B cell (primary cell): Measurements from ENCODE around the gene ALG6. TPM values are rescaled to one million over a fixed set of nuclear protein-coding genes. Genes with fewer than 3 reads are reported as not detected.

Experiments used
- ATAC-seq: fragments of 200-7000 bp; cut with Tn5 transposase; one replicate; pipeline ENCODE4 v1.10.0; 2021; ENCODE audit warnings: low read depth, mild to moderate bottlenecking, moderate number of reproducible peaks, moderate library complexity
- CTCF ChIA-PET: fragments of 350-600 bp; sonication (Branson Sonifier 250); formaldehyde crosslinking; loops from one replicate; lab custom pipeline; 2021; ENCODE audit warnings: antibody characterized with exemption, inconsistent platforms; lab: Charles Lee
- POLR2A ChIA-PET: fragments of 350-600 bp; sonication (Branson Sonifier 250); formaldehyde crosslinking; loops from one replicate; lab custom pipeline; 2021; ENCODE audit warnings: antibody characterized with exemption; lab: Charles Lee
- DNase-seq: peaks from one replicate; pipeline ENCODE4 v3.0.0; 2013
- H2AFZ ChIP-seq: 2 replicates; pipeline ENCODE4 v1.6.1; 2012; ENCODE audit warnings: mild to moderate bottlenecking, low read depth, low read length; ENCODE audit not compliant: insufficient read depth, poor library complexity, severe bottlenecking
- H3K27ac ChIP-seq, 2 donors: 1 replicate in 1 of 2; 2 replicates in 1 of 2; pipeline ENCODE4 v1.5.1; 2012 to 2013; ENCODE audit warnings: low read length in 2 of 2, mild to moderate bottlenecking in 2 of 2, moderate library complexity in 1 of 2
- H3K27me3 ChIP-seq, 4 experiments: fragments of 200-600 bp in 1 of 4; sonication (generic) in 1 of 4; replicated peaks in 1 of 4; 1 replicate in 2 of 4; 2 replicates in 2 of 4; pipeline versions ENCODE4 v1.6.1 to v1.7.0; 2013 to 2016; ENCODE audit warnings: low read length in 3 of 4, mild to moderate bottlenecking in 2 of 4, mixed read lengths in 1 of 4, moderate library complexity in 1 of 4; ENCODE audit not compliant: insufficient read depth in 4 of 4, control insufficient read depth in 3 of 4; ENCODE audit errors: control extremely low read depth in 1 of 4
- H3K36me3 ChIP-seq, 2 experiments: replicated peaks in 1 of 2; 1 replicate in 1 of 2; 2 replicates in 1 of 2; pipeline versions ENCODE4 v1.6.1 to v1.7.1; 2013; ENCODE audit warnings: low read length in 1 of 2; ENCODE audit not compliant: insufficient read depth in 2 of 2, control insufficient read depth in 1 of 2; ENCODE audit errors: control extremely low read depth in 1 of 2, extremely low read depth in 1 of 2
- H3K4me1 ChIP-seq, 2 donors: fragments of 200-600 bp in 1 of 2; sonication (generic) in 1 of 2; 1 replicate in 1 of 2; 2 replicates in 1 of 2; pipeline versions ENCODE4 v1.5.1 to v1.6.1; 2013 to 2017; ENCODE audit warnings: low read length in 2 of 2; ENCODE audit not compliant: control insufficient read depth in 2 of 2, insufficient read depth in 2 of 2
- H3K4me2 ChIP-seq: replicated peaks from 2 replicates; pipeline ENCODE3; 2012; ENCODE audit warnings: mild to moderate bottlenecking, low read depth, low read length; ENCODE audit not compliant: poor library complexity, severe bottlenecking
- H3K4me3 ChIP-seq, 5 experiments: fragments of 200-600 bp in 1 of 5; sonication (generic) in 1 of 5; 1 replicate in 3 of 5; 2 replicates in 2 of 5; pipeline versions ENCODE4 v1.5.1 to v1.7.0; 2011 to 2016; ENCODE audit warnings: low read length in 4 of 5, mild to moderate bottlenecking in 4 of 5, low read depth in 2 of 5, control low read depth in 1 of 5, moderate library complexity in 1 of 5; ENCODE audit not compliant: insufficient read depth in 1 of 5; ENCODE audit errors: control extremely low read depth in 1 of 5, extremely low read depth in 1 of 5
- H3K79me2 ChIP-seq: fragments of 200-600 bp; sonication (generic); one replicate; pipeline ENCODE4 v1.6.0; 2016; ENCODE audit warnings: low read length; ENCODE audit not compliant: control insufficient read depth, insufficient read depth
- H3K9ac ChIP-seq: fragments of 200-600 bp; sonication (generic); 2 replicates; pipeline ENCODE4 v1.6.1; 2017; ENCODE audit warnings: mild to moderate bottlenecking, low read length, moderate library complexity
- H3K9me3 ChIP-seq, 3 donors: one replicate each; pipeline versions ENCODE4 v1.6.1 to v1.7.1; 2013; ENCODE audit warnings: low read length in 2 of 3; ENCODE audit not compliant: control insufficient read depth in 2 of 3, insufficient read depth in 1 of 3; ENCODE audit errors: control extremely low read depth in 1 of 3
- H4K20me1 ChIP-seq: 2 replicates; pipeline ENCODE4 v1.6.0; 2012; ENCODE audit warnings: mild to moderate bottlenecking, low read length; ENCODE audit not compliant: insufficient read depth, control insufficient read depth, poor library complexity, severe bottlenecking
- H3K27ac Mint-ChIP-seq: one replicate; pipeline ENCODE4 v1.8.0; 2021; ENCODE audit warnings: mixed read lengths
- H3K27me3 Mint-ChIP-seq: one replicate; pipeline ENCODE4 v1.8.0; 2021; ENCODE audit warnings: mixed read lengths
- H3K4me1 Mint-ChIP-seq: one replicate; pipeline ENCODE4 v1.8.0; 2021; ENCODE audit warnings: mixed read lengths
- H3K4me3 Mint-ChIP-seq: one replicate; pipeline ENCODE4 v1.8.0; 2021; ENCODE audit warnings: mixed read lengths
- H3K9me3 Mint-ChIP-seq: one replicate; pipeline ENCODE4 v1.8.0; 2022; ENCODE audit warnings: mixed read lengths; ENCODE audit not compliant: insufficient read depth
- CTCF ChIP-seq: fragments of 200-600 bp; IDR thresholded peaks from one replicate; pipeline ENCODE4 v1.8.0; 2022; ENCODE audit warnings: antibody characterized with exemption, mild to moderate bottlenecking
- EZH2 ChIP-seq: IDR thresholded peaks from 2 replicates; pipeline ENCODE4 v1.6.1; 2012; ENCODE audit warnings: borderline replicate concordance, low read depth, mild to moderate bottlenecking, moderate library complexity, low read length; ENCODE audit not compliant: insufficient read depth, poor library complexity, severe bottlenecking
- intact Hi-C: fragments of 100-400 bp; cut with micrococcal nuclease; formaldehyde crosslinking; loops from one replicate; pipeline ENCODE4 v1.10.0; 2022
- polyA plus RNA-seq: library from polyadenylated mRNA; depleted of rRNA; stranded (reverse); fragments of >200 nt; gene quantifications from 2 replicates; pipeline ENCODE4 v1.2.3, GENCODE V29; 2012
- total RNA-seq, 2 donors: library from RNA; stranded (reverse); fragments of 120-200 nt in 1 of 2; gene quantifications; 1 replicate in 1 of 2; 2 replicates in 1 of 2; pipeline versions ENCODE4 v1.2.3 to v1.2.4, GENCODE V29; 2013 to 2022

The ALG6 gene
- total and polyA plus RNA-seq, 2 donors (not counting 1 experiment from before 2014, with no cell fraction given): 9.7 to 31.4 TPM

GRCh38 chr1:63405021-63405420 lies 37.6 kb downstream of the ALG6 start:
- Histone ChIP-seq H3K9me3 (no peaks in the 10 kb centered on the region), H4K20me1 (no peaks in the 10 kb centered on the region), H3K27ac (no peak overlapping the region), H3K4me3 (no peak overlapping the region), H2AFZ (no peak overlapping the region), H3K79me2 (no peaks in the 10 kb centered on the region), H3K9ac (no peak overlapping the region), H3K27me3 (no peaks in the 10 kb centered on the region), H3K4me1 (no peaks in the 10 kb centered on the region), H3K4me2 (no peak overlapping the region), H3K36me3 (peaks cover 12 to 18% of the 10 kb centered on the region in 2 experiments)
- no peak overlapping the region for H3K4me3 Mint-ChIP-seq
- ChIA-PET POLR2A (no interaction called here), CTCF (interaction anchor here (0.7 kb wide), 1 partner anchor 117 kb away, joined by 3 read pairs; no protein-coding TSS in a partner anchor)
- H3K27ac Mint-ChIP-seq: no peak overlapping the region
- no peaks in the 10 kb centered on the region for H3K27me3 Mint-ChIP-seq
- no peaks in the 10 kb centered on the region for H3K4me1 Mint-ChIP-seq
- DNase-seq: no peak
- no peaks in the 10 kb centered on the region for H3K9me3 Mint-ChIP-seq
- no peak for ATAC-seq
- intact Hi-C loops: no loop called here
- TF ChIP-seq EZH2: no peak
- no peak for TF ChIP-seq CTCF

GRCh38 chr1:63405987-63406386 lies 38.6 kb downstream of the ALG6 start:
- intact Hi-C loops: no loop called here
- H3K9me3 ChIP-seq: no peaks in the 10 kb centered on the region
- ATAC-seq (no peak), DNase-seq (no peak)
- H3K4me3 ChIP-seq: no peak overlapping the region
- no peak for TF ChIP-seq EZH2
- TF ChIP-seq CTCF: no peak
- Mint-ChIP-seq H3K4me1 (no peaks in the 10 kb centered on the region), H3K9me3 (no peaks in the 10 kb centered on the region), H3K27ac (no peak overlapping the region), H3K4me3 (no peak overlapping the region), H3K27me3 (no peaks in the 10 kb centered on the region)
- no peaks in the 10 kb centered on the region for H4K20me1 ChIP-seq
- no peak overlapping the region for H2AFZ ChIP-seq
- H3K27me3 ChIP-seq: no peaks in the 10 kb centered on the region
- no peak overlapping the region for H3K9ac ChIP-seq
- no peak overlapping the region for H3K27ac ChIP-seq
- no peak overlapping the region for H3K4me2 ChIP-seq
- ChIA-PET POLR2A (no interaction called here), CTCF (no interaction called here)
- peaks cover 12 to 18% of the 10 kb centered on the region in 2 experiments for H3K36me3 ChIP-seq
- no peaks in the 10 kb centered on the region for H3K79me2 ChIP-seq
- no peaks in the 10 kb centered on the region for H3K4me1 ChIP-seq
